Thoracic aorta (tissue), 2 donors: ENCODE results near the gene LRRTM4. TPM values are rescaled to one million over a fixed set of nuclear protein-coding genes. Genes with fewer than 3 reads are reported as not detected.

ENCODE experiments used
- ATAC-seq: fragments of 150-250 bp; one replicate; pipeline ENCODE4 v1.8.0; 2017; ENCODE audit warnings: low read depth; ENCODE audit not compliant: insufficient number of reproducible peaks, low FRiP score
- DNase-seq: peaks from one replicate; pipeline ENCODE4 v3.0.0-alpha.2; 2020; ENCODE audit warnings: low spot score
- H3K27ac ChIP-seq, 2 donors: fragments of 200-600 bp; sonication (generic); 1 replicate in 1 of 2; 2 replicates in 1 of 2; pipeline ENCODE4 v1.5.1; 2016; ENCODE audit warnings: mild to moderate bottlenecking in 2 of 2, moderate library complexity in 2 of 2
- H3K27me3 ChIP-seq: fragments of 200-600 bp; sonication (generic); replicated peaks from 2 replicates; pipeline ENCODE4 v1.6.0; 2016; ENCODE audit warnings: mild to moderate bottlenecking; ENCODE audit not compliant: insufficient read depth
- H3K36me3 ChIP-seq: fragments of 200-600 bp; sonication (generic); one replicate; pipeline ENCODE4 v1.5.1; 2016
- H3K4me1 ChIP-seq, 2 donors: fragments of 200-600 bp; sonication (generic); 1 replicate in 1 of 2; 2 replicates in 1 of 2; pipeline versions ENCODE4 v1.5.1 to v1.6.0; 2016; ENCODE audit warnings: low read depth in 2 of 2, mild to moderate bottlenecking in 1 of 2; ENCODE audit not compliant: control insufficient read depth in 1 of 2
- H3K4me3 ChIP-seq: fragments of 200-600 bp; sonication (generic); 2 replicates; pipeline ENCODE4 v1.5.1; 2016; ENCODE audit warnings: mild to moderate bottlenecking
- H3K9me3 ChIP-seq: fragments of 200-600 bp; sonication (generic); 2 replicates; pipeline ENCODE4 v1.5.1; 2016
- CTCF ChIP-seq: fragments of 200-600 bp; sonication (generic); IDR thresholded peaks from one replicate; pipeline ENCODE4 v1.5.1; 2019; ENCODE audit warnings: antibody characterized with exemption
- total RNA-seq, 2 donors: library from RNA; depleted of rRNA; stranded (reverse); fragments of >200 nt; gene quantifications; one replicate each; pipeline versions ENCODE4 v1.1.0 to v1.2.3, GENCODE V29; 2016

The LRRTM4 gene
- total RNA-seq, 2 donors from 2014 or later: not detected

GRCh38 chr2:77552956-77553355, 30.8 kb upstream of the LRRTM4 start:
- Histone ChIP-seq H3K27ac (no peak overlapping the region), H3K36me3 (no peaks in the 10 kb centered on the region), H3K4me1 (no peaks in the 10 kb centered on the region), H3K4me3 (no peak overlapping the region), H3K27me3 (no peaks in the 10 kb centered on the region), H3K9me3 (no peaks in the 10 kb centered on the region)
- TF ChIP-seq CTCF: no peak
- no peak for ATAC-seq
- no peak for DNase-seq

GRCh38 chr2:77538031-77538430, 15.9 kb upstream of the LRRTM4 start:
- no peak for TF ChIP-seq CTCF
- Histone ChIP-seq H3K9me3 (no peaks in the 10 kb centered on the region), H3K36me3 (no peaks in the 10 kb centered on the region), H3K4me3 (no peak overlapping the region), H3K27me3 (no peaks in the 10 kb centered on the region), H3K27ac (no peak overlapping the region), H3K4me1 (no peaks in the 10 kb centered on the region)
- ATAC-seq: no peak
- DNase-seq: no peak

- Histone ChIP-seq H3K27ac (no peak overlapping the region), H3K27me3 (no peaks in the 10 kb centered on the region), H3K9me3 (no peaks in the 10 kb centered on the region), H3K36me3 (no peaks in the 10 kb centered on the region), H3K4me1 (no peaks in the 10 kb centered on the region), H3K4me3 (no peak overlapping the region)
- ATAC-seq (no peak), DNase-seq (no peak)
- no peak for TF ChIP-seq CTCF
Observed at GRCh38 chr2:77522888-77523287, 712 bp upstream of the LRRTM4 start.

- Histone ChIP-seq H3K9me3 (no peaks in the 10 kb centered on the region), H3K4me1 (no peaks in the 10 kb centered on the region), H3K4me3 (no peak overlapping the region), H3K27me3 (no peaks in the 10 kb centered on the region), H3K36me3 (no peaks in the 10 kb centered on the region), H3K27ac (no peak overlapping the region)
- TF ChIP-seq CTCF: no peak
- no peak for ATAC-seq
- no peak for DNase-seq
Observed at GRCh38 chr2:77521548-77521891, 656 bp downstream of the LRRTM4 start.

- no peaks in the 10 kb centered on the region for H3K27me3 ChIP-seq
- no peaks in the 10 kb centered on the region for H3K4me1 ChIP-seq
- no peaks in the 10 kb centered on the region for H3K9me3 ChIP-seq
- TF ChIP-seq CTCF: no peak
- no peak overlapping the region for H3K4me3 ChIP-seq
- no peaks in the 10 kb centered on the region for H3K36me3 ChIP-seq
- no peak for DNase-seq
- no peak overlapping the region for H3K27ac ChIP-seq
- ATAC-seq: no peak
Observed at GRCh38 chr2:77520641-77521547, 1.3 kb downstream of the LRRTM4 start.
